Ishikawa (cell line): ENCODE data around the gene CTRB2.

ENCODE experiments used
- CEBPB ChIP-seq: IDR thresholded peaks from 2 replicates; pipeline ENCODE4 v1.6.1; 2012
- CREB1 ChIP-seq: IDR thresholded peaks from 2 replicates; pipeline ENCODE4 v1.6.1; 2012; ENCODE audit warnings: low read depth
- EGR1 ChIP-seq: IDR thresholded peaks from 2 replicates; pipeline ENCODE4 v1.6.1; 2012
- EP300 ChIP-seq: IDR thresholded peaks from 2 replicates; pipeline ENCODE4 v1.6.1; 2012; ENCODE audit warnings: borderline replicate concordance
- FOXM1 ChIP-seq: IDR thresholded peaks from 2 replicates; pipeline ENCODE4 v1.6.1; 2012; ENCODE audit warnings: low read depth, borderline replicate concordance
- MAX ChIP-seq: IDR thresholded peaks from 2 replicates; pipeline ENCODE4 v1.6.1; 2012
- RAD21 ChIP-seq: IDR thresholded peaks from 2 replicates; pipeline ENCODE4 v1.6.1; 2012; ENCODE audit warnings: low read depth
- REST ChIP-seq: IDR thresholded peaks from 2 replicates; pipeline ENCODE4 v1.6.1; 2012; ENCODE audit warnings: low read depth, mild to moderate bottlenecking
- TAF1 ChIP-seq: IDR thresholded peaks from 2 replicates; pipeline ENCODE4 v1.6.1; 2012; ENCODE audit warnings: low read depth, mild to moderate bottlenecking
- TCF12 ChIP-seq: IDR thresholded peaks from 2 replicates; pipeline ENCODE4 v1.6.1; 2012; ENCODE audit warnings: low read depth
- USF1 ChIP-seq: IDR thresholded peaks from 2 replicates; pipeline ENCODE4 v1.6.1; 2012
- YY1 ChIP-seq: IDR thresholded peaks from 2 replicates; pipeline ENCODE4 v1.6.1; 2012; ENCODE audit warnings: low read depth
- ZBTB7A ChIP-seq: IDR thresholded peaks from 2 replicates; pipeline ENCODE4 v1.6.1; 2012; ENCODE audit warnings: low read depth

GRCh38 chr16:75235721-75236193, 28.8 kb upstream of the CTRB2 start:
- TF ChIP-seq MAX (no peak), TAF1 (no peak), EP300 (no peak), CEBPB (no peak), ZBTB7A (no peak), YY1 (no peak), RAD21 (no peak), FOXM1 (no peak), TCF12 (no peak), CREB1 (no peak), EGR1 (no peak), REST (no peak), USF1 (no peak)
